WTC11 (cell line): Measurements from ENCODE around the gene TSPAN10.

Experiments
- ATF3 ChIP-seq: sonication (generic); formaldehyde crosslinking; conservative IDR thresholded peaks from 2 replicates; pipeline ENCODE4 v1.8.1; 2022; ENCODE audit warnings: mild to moderate bottlenecking, missing genetic modification reagents
- CREB1 ChIP-seq: sonication (generic); formaldehyde crosslinking; IDR thresholded peaks from 2 replicates; pipeline ENCODE4 v1.8.0; 2023; ENCODE audit warnings: mild to moderate bottlenecking, missing genetic modification reagents
- MAX ChIP-seq: sonication (generic); formaldehyde crosslinking; IDR thresholded peaks from 2 replicates; pipeline ENCODE4 v1.8.0; 2022; ENCODE audit warnings: mild to moderate bottlenecking, missing genetic modification reagents
- NFYB ChIP-seq: sonication (generic); formaldehyde crosslinking; conservative IDR thresholded peaks from 2 replicates; pipeline ENCODE4 v1.8.0; 2022; ENCODE audit warnings: low read depth, missing genetic modification reagents
- RELA ChIP-seq: sonication (generic); formaldehyde crosslinking; IDR thresholded peaks from 2 replicates; pipeline ENCODE4 v1.8.1; 2022; ENCODE audit warnings: missing genetic modification reagents, mild to moderate bottlenecking, borderline replicate concordance
- TCF7 ChIP-seq: sonication (generic); formaldehyde crosslinking; IDR thresholded peaks from 2 replicates; pipeline ENCODE4 v1.8.0; 2022; ENCODE audit warnings: mild to moderate bottlenecking, low read depth, missing genetic modification reagents, moderate library complexity
- TF ChIP-seq, protein P1 (sequence below): fragments of 200-600 bp; IDR thresholded peaks from 2 replicates; pipeline ENCODE4 v1.8.0; 2022; ENCODE audit warnings: antibody characterized with exemption
- TF ChIP-seq, protein P2 (sequence below): sonication (generic); formaldehyde crosslinking; IDR thresholded peaks from 2 replicates; pipeline ENCODE4 v1.8.1; 2022; ENCODE audit warnings: mild to moderate bottlenecking, moderate library complexity, missing genetic modification reagents
- TF ChIP-seq, protein P3 (sequence below): sonication (generic); formaldehyde crosslinking; IDR thresholded peaks from 2 replicates; pipeline ENCODE4 v1.8.0; 2023; ENCODE audit warnings: missing genetic modification reagents
- TF ChIP-seq, protein P4 (sequence below): sonication (generic); formaldehyde crosslinking; IDR thresholded peaks from 2 replicates; pipeline ENCODE4 v1.8.0; 2022; ENCODE audit warnings: missing genetic modification reagents
- TF ChIP-seq, protein P5 (sequence below): sonication (generic); formaldehyde crosslinking; IDR thresholded peaks from 2 replicates; pipeline ENCODE4 v1.8.1; 2022; ENCODE audit warnings: low read depth, mild to moderate bottlenecking, moderate library complexity, missing genetic modification reagents, borderline replicate concordance
- TF ChIP-seq, protein P6 (sequence below): sonication (generic); formaldehyde crosslinking; IDR thresholded peaks from 2 replicates; pipeline ENCODE4 v1.8.1; 2023; ENCODE audit warnings: mild to moderate bottlenecking, missing genetic modification reagents

- TF ChIP-seq TCF7 (CRISPR knock-in tag), result no peak
- TF ChIP-seq, protein P1, sequence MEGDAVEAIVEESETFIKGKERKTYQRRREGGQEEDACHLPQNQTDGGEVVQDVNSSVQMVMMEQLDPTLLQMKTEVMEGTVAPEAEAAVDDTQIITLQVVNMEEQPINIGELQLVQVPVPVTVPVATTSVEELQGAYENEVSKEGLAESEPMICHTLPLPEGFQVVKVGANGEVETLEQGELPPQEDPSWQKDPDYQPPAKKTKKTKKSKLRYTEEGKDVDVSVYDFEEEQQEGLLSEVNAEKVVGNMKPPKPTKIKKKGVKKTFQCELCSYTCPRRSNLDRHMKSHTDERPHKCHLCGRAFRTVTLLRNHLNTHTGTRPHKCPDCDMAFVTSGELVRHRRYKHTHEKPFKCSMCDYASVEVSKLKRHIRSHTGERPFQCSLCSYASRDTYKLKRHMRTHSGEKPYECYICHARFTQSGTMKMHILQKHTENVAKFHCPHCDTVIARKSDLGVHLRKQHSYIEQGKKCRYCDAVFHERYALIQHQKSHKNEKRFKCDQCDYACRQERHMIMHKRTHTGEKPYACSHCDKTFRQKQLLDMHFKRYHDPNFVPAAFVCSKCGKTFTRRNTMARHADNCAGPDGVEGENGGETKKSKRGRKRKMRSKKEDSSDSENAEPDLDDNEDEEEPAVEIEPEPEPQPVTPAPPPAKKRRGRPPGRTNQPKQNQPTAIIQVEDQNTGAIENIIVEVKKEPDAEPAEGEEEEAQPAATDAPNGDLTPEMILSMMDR, result no peak
- no peak for TF ChIP-seq RELA (CRISPR knock-in tag)
- TF ChIP-seq, protein P2, sequence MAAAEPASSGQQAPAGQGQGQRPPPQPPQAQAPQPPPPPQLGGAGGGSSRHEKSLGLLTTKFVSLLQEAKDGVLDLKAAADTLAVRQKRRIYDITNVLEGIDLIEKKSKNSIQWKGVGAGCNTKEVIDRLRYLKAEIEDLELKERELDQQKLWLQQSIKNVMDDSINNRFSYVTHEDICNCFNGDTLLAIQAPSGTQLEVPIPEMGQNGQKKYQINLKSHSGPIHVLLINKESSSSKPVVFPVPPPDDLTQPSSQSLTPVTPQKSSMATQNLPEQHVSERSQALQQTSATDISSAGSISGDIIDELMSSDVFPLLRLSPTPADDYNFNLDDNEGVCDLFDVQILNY (CRISPR knock-in tag), result no peak
- no peak for TF ChIP-seq NFYB
- no peak for TF ChIP-seq CREB1
- no peak for TF ChIP-seq MAX
- TF ChIP-seq, protein P3, sequence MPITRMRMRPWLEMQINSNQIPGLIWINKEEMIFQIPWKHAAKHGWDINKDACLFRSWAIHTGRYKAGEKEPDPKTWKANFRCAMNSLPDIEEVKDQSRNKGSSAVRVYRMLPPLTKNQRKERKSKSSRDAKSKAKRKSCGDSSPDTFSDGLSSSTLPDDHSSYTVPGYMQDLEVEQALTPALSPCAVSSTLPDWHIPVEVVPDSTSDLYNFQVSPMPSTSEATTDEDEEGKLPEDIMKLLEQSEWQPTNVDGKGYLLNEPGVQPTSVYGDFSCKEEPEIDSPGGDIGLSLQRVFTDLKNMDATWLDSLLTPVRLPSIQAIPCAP (CRISPR knock-in tag), result no peak
- TF ChIP-seq, protein P4, sequence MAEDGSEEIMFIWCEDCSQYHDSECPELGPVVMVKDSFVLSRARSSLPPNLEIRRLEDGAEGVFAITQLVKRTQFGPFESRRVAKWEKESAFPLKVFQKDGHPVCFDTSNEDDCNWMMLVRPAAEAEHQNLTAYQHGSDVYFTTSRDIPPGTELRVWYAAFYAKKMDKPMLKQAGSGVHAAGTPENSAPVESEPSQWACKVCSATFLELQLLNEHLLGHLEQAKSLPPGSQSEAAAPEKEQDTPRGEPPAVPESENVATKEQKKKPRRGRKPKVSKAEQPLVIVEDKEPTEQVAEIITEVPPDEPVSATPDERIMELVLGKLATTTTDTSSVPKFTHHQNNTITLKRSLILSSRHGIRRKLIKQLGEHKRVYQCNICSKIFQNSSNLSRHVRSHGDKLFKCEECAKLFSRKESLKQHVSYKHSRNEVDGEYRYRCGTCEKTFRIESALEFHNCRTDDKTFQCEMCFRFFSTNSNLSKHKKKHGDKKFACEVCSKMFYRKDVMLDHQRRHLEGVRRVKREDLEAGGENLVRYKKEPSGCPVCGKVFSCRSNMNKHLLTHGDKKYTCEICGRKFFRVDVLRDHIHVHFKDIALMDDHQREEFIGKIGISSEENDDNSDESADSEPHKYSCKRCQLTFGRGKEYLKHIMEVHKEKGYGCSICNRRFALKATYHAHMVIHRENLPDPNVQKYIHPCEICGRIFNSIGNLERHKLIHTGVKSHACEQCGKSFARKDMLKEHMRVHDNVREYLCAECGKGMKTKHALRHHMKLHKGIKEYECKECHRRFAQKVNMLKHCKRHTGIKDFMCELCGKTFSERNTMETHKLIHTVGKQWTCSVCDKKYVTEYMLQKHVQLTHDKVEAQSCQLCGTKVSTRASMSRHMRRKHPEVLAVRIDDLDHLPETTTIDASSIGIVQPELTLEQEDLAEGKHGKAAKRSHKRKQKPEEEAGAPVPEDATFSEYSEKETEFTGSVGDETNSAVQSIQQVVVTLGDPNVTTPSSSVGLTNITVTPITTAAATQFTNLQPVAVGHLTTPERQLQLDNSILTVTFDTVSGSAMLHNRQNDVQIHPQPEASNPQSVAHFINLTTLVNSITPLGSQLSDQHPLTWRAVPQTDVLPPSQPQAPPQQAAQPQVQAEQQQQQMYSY (CRISPR knock-in tag), result no peak
- TF ChIP-seq, protein P5, sequence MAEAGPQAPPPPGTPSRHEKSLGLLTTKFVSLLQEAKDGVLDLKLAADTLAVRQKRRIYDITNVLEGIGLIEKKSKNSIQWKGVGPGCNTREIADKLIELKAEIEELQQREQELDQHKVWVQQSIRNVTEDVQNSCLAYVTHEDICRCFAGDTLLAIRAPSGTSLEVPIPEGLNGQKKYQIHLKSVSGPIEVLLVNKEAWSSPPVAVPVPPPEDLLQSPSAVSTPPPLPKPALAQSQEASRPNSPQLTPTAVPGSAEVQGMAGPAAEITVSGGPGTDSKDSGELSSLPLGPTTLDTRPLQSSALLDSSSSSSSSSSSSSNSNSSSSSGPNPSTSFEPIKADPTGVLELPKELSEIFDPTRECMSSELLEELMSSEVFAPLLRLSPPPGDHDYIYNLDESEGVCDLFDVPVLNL (CRISPR knock-in tag), result no peak
- no peak for TF ChIP-seq ATF3 (CRISPR knock-in tag)
- TF ChIP-seq, protein P6, sequence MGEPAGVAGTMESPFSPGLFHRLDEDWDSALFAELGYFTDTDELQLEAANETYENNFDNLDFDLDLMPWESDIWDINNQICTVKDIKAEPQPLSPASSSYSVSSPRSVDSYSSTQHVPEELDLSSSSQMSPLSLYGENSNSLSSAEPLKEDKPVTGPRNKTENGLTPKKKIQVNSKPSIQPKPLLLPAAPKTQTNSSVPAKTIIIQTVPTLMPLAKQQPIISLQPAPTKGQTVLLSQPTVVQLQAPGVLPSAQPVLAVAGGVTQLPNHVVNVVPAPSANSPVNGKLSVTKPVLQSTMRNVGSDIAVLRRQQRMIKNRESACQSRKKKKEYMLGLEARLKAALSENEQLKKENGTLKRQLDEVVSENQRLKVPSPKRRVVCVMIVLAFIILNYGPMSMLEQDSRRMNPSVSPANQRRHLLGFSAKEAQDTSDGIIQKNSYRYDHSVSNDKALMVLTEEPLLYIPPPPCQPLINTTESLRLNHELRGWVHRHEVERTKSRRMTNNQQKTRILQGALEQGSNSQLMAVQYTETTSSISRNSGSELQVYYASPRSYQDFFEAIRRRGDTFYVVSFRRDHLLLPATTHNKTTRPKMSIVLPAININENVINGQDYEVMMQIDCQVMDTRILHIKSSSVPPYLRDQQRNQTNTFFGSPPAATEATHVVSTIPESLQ (CRISPR knock-in tag), result no peak
These were observed 58.2 kb downstream of the TSPAN10 start for GRCh38 chr17:81695211-81695610.
